HFFc6 (cell line): ENCODE results near the gene TBCCD1. TPM values are rescaled to one million over a fixed set of nuclear protein-coding genes. Genes with fewer than 3 reads are reported as not detected.
A peak's percentile ranks its signal among the peaks of the same experiment; 100 is the strongest.

Source experiments
- DNase-seq: peaks from one replicate; pipeline ENCODE4 v3.0.0-alpha.2; 2018
- H3K27ac Mint-ChIP-seq: 2 replicates; pipeline ENCODE4 v1.8.0; 2020; ENCODE audit warnings: mild to moderate bottlenecking, mixed read lengths
- H3K27me3 Mint-ChIP-seq: 2 replicates; pipeline ENCODE4 v1.8.0; 2021; ENCODE audit warnings: mild to moderate bottlenecking, moderate library complexity, mixed read lengths; ENCODE audit not compliant: insufficient read depth
- H3K36me3 Mint-ChIP-seq: 2 replicates; pipeline ENCODE4 v1.8.0; 2021; ENCODE audit warnings: low read depth, mixed read lengths
- H3K4me1 Mint-ChIP-seq: 2 replicates; pipeline ENCODE4 v1.8.0; 2020; ENCODE audit warnings: low read depth, mixed read lengths
- H3K4me3 Mint-ChIP-seq: 2 replicates; pipeline ENCODE4 v1.8.0; 2020; ENCODE audit warnings: mild to moderate bottlenecking, moderate library complexity, mixed read lengths
- H3K9me3 Mint-ChIP-seq: 2 replicates; pipeline ENCODE4 v1.8.0; 2020; ENCODE audit warnings: mild to moderate bottlenecking, mixed read lengths
- total RNA-seq, 6 experiments: library from RNA; stranded (reverse); fragmentation: NEBNext Ultra II Directional; extraction: Animal tissue kit (Norgen Biotek cat#: 25700); gene quantifications; 2 replicates in 1 of 6; 3 replicates in 5 of 6; pipeline ENCODE4 v1.2.3, GENCODE V29; 2021
- TF ChIP-seq, protein P1 (sequence below): fragments of 200-600 bp; sonication (generic); IDR thresholded peaks from 2 replicates; pipeline ENCODE4 v1.5.0; 2021; ENCODE audit warnings: antibody characterized with exemption, mild to moderate bottlenecking

TBCCD1 gene
- total RNA-seq, 6 experiments from 2014 or later = 4.8 to 8.0 (median 6.0) TPM

DNA sequence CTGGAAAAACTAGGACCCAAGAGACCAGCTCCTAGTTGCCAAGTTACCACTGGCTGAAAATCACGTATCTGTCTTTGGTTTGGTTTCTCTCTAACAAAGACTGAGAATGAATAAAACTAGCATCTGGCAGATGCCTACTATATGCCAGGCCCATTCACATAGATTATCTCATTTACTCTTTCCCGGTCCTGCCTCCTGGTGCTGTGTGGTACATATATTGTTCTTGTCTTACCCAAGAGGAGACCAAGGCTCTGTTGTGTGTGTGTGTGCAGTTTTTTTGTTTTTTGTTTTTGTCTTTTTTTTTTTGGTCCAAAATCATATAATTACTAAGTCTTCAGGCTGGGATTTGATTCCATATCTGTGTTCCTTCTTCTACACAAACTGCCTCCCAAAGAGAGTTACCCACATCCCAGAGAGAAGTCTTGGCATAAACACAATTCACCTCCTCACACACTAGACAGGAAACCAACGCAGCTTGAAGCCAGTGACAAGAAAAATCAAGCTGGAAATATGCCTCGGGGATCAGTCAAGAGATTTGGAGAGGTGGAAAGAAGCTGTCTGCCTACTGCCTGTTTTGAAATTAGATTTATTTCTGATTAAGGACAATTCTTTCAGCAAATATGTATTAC lies 46.6 kb upstream of the TBCCD1 start:
- peaks cover 10% of the 10 kb centered on the region for H3K27me3 Mint-ChIP-seq
- no peak overlapping the region for H3K4me3 Mint-ChIP-seq
- H3K27ac Mint-ChIP-seq = no peak overlapping the region
- H3K4me1 Mint-ChIP-seq = peaks cover 28% of the 10 kb centered on the region
- no peaks in the 10 kb centered on the region for H3K9me3 Mint-ChIP-seq
- TF ChIP-seq, protein P1, sequence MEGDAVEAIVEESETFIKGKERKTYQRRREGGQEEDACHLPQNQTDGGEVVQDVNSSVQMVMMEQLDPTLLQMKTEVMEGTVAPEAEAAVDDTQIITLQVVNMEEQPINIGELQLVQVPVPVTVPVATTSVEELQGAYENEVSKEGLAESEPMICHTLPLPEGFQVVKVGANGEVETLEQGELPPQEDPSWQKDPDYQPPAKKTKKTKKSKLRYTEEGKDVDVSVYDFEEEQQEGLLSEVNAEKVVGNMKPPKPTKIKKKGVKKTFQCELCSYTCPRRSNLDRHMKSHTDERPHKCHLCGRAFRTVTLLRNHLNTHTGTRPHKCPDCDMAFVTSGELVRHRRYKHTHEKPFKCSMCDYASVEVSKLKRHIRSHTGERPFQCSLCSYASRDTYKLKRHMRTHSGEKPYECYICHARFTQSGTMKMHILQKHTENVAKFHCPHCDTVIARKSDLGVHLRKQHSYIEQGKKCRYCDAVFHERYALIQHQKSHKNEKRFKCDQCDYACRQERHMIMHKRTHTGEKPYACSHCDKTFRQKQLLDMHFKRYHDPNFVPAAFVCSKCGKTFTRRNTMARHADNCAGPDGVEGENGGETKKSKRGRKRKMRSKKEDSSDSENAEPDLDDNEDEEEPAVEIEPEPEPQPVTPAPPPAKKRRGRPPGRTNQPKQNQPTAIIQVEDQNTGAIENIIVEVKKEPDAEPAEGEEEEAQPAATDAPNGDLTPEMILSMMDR = no peak
- H3K36me3 Mint-ChIP-seq = no peaks in the 10 kb centered on the region
- DNase-seq = no peak

DNA sequence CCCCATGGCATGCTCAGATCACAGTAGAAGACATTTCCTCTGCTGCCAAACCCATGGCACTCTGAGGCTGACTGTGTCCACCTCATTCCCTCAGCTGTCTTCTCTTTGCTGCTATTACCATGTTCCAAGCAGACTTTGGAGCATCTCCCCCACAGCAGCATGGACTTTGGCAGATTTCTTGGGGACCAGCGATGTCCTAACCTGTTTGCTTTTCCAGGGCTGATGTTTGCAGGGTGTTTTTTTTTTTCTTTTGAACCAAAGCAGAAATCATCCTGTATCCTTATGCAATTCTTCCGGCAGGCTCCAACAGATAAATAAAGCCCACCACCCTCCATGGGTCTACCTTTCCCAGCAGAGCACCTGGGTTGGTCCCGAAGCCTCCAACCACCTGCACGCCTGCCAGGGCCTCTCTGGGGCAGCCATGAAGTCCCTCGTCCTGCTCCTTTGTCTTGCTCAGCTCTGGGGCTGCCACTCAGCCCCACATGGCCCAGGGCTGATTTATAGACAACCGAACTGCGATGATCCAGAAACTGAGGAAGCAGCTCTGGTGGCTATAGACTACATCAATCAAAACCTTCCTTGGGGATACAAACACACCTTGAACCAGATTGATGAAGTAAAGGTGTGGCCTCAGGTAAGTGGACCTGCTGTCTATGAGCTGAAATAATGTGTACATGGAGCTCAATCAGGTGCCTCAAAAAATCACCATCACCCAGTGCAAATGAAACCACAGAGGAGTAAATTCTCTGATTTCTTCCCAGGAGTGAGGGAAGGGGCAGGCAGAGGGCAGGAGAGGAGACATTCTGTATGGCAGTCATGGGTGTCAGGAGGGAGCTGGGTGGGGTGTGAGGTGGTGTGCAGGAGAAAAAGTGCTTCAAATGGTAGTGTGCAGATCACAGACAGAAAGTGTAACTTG lies 45.8 kb upstream of the TBCCD1 start, which contains the start of gene AHSG:
Gene AHSG (plus strand): TSS at position 340 of the 916 bp plus-strand sequence. CDS start 82 bp downstream, at position 422.
- TF ChIP-seq, protein P1 = no peak
- Mint-ChIP-seq H3K27ac (no peak within 1 kb of the TSS), H3K27me3 (peaks cover 10% of the 10 kb centered on the region), H3K4me3 (no peak within 1 kb of the TSS), H3K4me1 (peaks cover 25% of the 10 kb centered on the region), H3K9me3 (no peaks in the 10 kb centered on the region), H3K36me3 (no peaks in the 10 kb centered on the region)
- no peak for DNase-seq

DNA sequence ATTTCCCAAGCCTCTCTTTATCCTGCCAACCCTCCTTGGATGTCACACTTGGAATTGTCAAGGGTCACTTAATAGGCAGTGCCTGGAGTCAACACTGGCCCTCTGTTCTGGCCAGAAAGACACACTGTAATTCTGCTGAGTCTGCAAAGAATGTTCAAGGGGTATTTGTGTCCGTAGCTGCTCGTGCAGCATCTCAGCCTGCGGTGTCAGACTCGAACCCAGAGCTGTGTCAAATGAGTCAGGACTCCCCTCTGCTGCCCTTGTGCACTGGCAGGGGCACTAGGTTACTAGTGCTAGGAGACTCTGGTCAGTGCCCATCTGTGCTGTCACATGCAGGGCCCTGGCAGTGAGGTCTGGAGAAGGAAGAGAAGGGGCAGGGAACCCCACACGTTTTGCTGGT lies 44.9 kb upstream of the TBCCD1 start:
- Mint-ChIP-seq H3K4me1 (peaks cover 16% of the 10 kb centered on the region), H3K36me3 (no peaks in the 10 kb centered on the region), H3K27me3 (peaks cover 10% of the 10 kb centered on the region), H3K9me3 (no peaks in the 10 kb centered on the region), H3K27ac (no peak overlapping the region), H3K4me3 (no peak overlapping the region)
- TF ChIP-seq, protein P1 = no peak
- no peak for DNase-seq

DNA sequence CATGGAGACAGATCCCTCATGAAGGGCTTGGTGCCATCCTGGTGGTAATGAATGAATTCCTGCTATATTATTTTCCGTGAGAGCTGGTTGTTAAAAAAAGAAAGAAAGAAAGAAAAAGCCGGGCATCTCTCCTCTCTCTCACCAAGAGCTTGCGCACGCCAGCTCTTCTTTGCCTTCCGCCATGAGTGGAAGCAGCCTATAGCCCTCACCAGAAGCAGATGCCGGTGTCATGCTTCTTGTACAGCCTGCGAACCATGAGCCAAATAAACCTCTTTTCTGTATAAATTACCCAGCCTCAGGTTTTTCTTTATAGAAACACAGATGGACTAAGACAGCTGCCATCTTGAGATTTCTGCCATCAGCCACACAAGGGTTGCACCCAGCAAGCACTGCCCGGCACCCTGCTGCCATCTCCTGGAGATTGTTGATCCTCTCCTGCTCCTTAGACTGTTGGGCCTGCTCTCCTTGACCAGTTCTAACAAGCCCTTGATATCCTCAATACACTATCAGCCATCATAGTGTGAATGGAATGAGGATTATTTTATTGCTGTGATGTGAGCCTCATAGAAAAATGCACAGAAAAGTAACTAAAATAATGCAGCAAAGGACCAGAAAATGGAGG lies 42.2 kb upstream of the TBCCD1 start:
- peaks cover 12% of the 10 kb centered on the region for H3K27me3 Mint-ChIP-seq
- DNase-seq = no peak
- H3K4me1 Mint-ChIP-seq = no peaks in the 10 kb centered on the region
- TF ChIP-seq, protein P1 = peak; percentile 18; the same call in 1 of the 2 replicates
- no peaks in the 10 kb centered on the region for H3K9me3 Mint-ChIP-seq
- H3K27ac Mint-ChIP-seq = no peak overlapping the region
- no peaks in the 10 kb centered on the region for H3K36me3 Mint-ChIP-seq
- H3K4me3 Mint-ChIP-seq = no peak overlapping the region

DNA sequence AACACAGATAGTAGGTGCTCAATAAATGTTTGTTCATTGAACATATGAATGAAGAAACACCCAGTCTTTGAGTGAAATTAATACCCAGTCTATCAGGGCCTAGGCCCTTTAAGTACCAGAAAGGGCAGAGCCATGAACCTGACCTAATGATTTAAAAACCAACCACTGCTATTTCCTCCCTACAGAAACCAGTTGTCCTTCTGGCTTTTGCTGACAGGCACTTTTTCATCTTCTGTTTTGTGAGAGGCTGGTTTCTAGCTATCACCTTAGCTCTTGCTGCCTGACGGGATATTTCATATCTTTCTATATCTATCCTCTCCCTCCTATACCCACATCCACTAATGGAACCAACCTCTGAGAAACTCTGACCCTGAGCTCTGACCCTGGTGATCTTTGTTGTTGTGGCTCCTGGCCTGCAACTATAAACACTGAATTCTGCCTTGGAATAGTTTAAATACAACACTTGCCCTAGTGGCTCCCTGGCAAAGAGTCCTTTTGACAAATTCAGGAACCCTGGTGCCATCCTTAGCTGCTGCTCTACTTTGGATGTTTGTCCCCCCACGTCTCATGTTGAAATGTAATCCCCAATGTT lies 41.6 kb upstream of the TBCCD1 start:
- H3K9me3 Mint-ChIP-seq = no peaks in the 10 kb centered on the region
- no peak overlapping the region for H3K4me3 Mint-ChIP-seq
- H3K4me1 Mint-ChIP-seq = no peaks in the 10 kb centered on the region
- no peak overlapping the region for H3K27ac Mint-ChIP-seq
- H3K27me3 Mint-ChIP-seq = peaks cover 16% of the 10 kb centered on the region
- H3K36me3 Mint-ChIP-seq = no peaks in the 10 kb centered on the region
- DNase-seq = no peak
- TF ChIP-seq, protein P1 = no peak
